A549 (cell line): ENCODE measurements around the gene ZNF892. TPM values are rescaled to one million over a fixed set of nuclear protein-coding genes. Genes with fewer than 3 reads are reported as not detected.

Experiments used
- polyA plus RNA-seq, 4 experiments: library from polyadenylated mRNA; depleted of rRNA in 3 of 4; stranded (reverse); fragments of >200 nt; fragmentation: RNase III in 1 of 4; extraction: RNeasy Plus Mini Kit Qiagen cat#74134 plus additional on column Dnase treatment in 1 of 4; gene quantifications; 2 replicates in 3 of 4; 3 replicates in 1 of 4; pipeline ENCODE4 v1.2.3, GENCODE V29; 2011 to 2017

ZNF892 gene
- polyA plus RNA-seq, 2 of the 4 experiments (the other 2 are of a cell fraction) = 0.72 to 1.8 TPM

Other genes with a start within 250 kb of the ZNF892 start
- 0.08 TPM in 1 of 2 replicates, not detected in the other for gene MAL, start 181.8 kb upstream of the ZNF892 start, polyA plus RNA-seq (2011; rRNA removed)
- gene MAL, start 181.8 kb upstream of the ZNF892 start, polyA plus RNA-seq (2017; fragmentation: RNase III; extraction: RNeasy Plus Mini Kit Qiagen cat#74134 plus additional on column Dnase treatment) = not detected in 3 replicates
- 96.4 and 123 TPM in 2 replicates for gene MRPS5, start 85.7 kb upstream of the ZNF892 start, polyA plus RNA-seq (2011; rRNA removed)
- gene MRPS5, start 85.7 kb upstream of the ZNF892 start, polyA plus RNA-seq (2017; fragmentation: RNase III; extraction: RNeasy Plus Mini Kit Qiagen cat#74134 plus additional on column Dnase treatment) = 102 to 108 TPM (median 103 TPM) in 3 replicates
- 14.0 and 15.0 TPM in 2 replicates for gene ZNF514, start 47.7 kb upstream of the ZNF892 start, polyA plus RNA-seq (2011; rRNA removed)
- 10.6 to 12.8 TPM (median 11.2 TPM) in 3 replicates for gene ZNF514, start 47.7 kb upstream of the ZNF892 start, polyA plus RNA-seq (2017; fragmentation: RNase III; extraction: RNeasy Plus Mini Kit Qiagen cat#74134 plus additional on column Dnase treatment)
- gene ZNF2, start 41.7 kb upstream of the ZNF892 start, polyA plus RNA-seq (2011; rRNA removed) = 4.6 and 5.5 TPM in 2 replicates
- 3.7 to 4.3 TPM (median 4.2 TPM) in 3 replicates for gene ZNF2, start 41.7 kb upstream of the ZNF892 start, polyA plus RNA-seq (2017; fragmentation: RNase III; extraction: RNeasy Plus Mini Kit Qiagen cat#74134 plus additional on column Dnase treatment)
- 0.08 and 0.13 TPM in 2 replicates for gene PROM2, start 66.9 kb downstream of the ZNF892 start, polyA plus RNA-seq (2011; rRNA removed)
- gene PROM2, start 66.9 kb downstream of the ZNF892 start, polyA plus RNA-seq (2017; fragmentation: RNase III; extraction: RNeasy Plus Mini Kit Qiagen cat#74134 plus additional on column Dnase treatment) = 0.04 to 0.16 TPM (median 0.09 TPM) in 3 replicates
- gene KCNIP3, start 89.8 kb downstream of the ZNF892 start, polyA plus RNA-seq (2011; rRNA removed) = 0.13 and 0.25 TPM in 2 replicates
- 0.70 to 0.94 TPM (median 0.84 TPM) in 3 replicates for gene KCNIP3, start 89.8 kb downstream of the ZNF892 start, polyA plus RNA-seq (2017; fragmentation: RNase III; extraction: RNeasy Plus Mini Kit Qiagen cat#74134 plus additional on column Dnase treatment)
- 33.0 and 35.2 TPM in 2 replicates for gene FAHD2A, start 195.2 kb downstream of the ZNF892 start, polyA plus RNA-seq (2011; rRNA removed)
- gene FAHD2A, start 195.2 kb downstream of the ZNF892 start, polyA plus RNA-seq (2017; fragmentation: RNase III; extraction: RNeasy Plus Mini Kit Qiagen cat#74134 plus additional on column Dnase treatment) = 25.8 to 30.6 TPM (median 28.1 TPM) in 3 replicates